OCI-LY1 (cell line): ENCODE results near the gene CCDC85A.

Experiments
- CTCF ChIP-seq: fragments of 200-600 bp; sonication (generic), shearing (Covaris generic); IDR thresholded peaks from 2 replicates; pipeline ENCODE4 v1.5.1; 2017; ENCODE audit warnings: mild to moderate bottlenecking, antibody characterized with exemption, low read length, moderate library complexity, mixed read lengths
- EZH2 ChIP-seq: fragments of 200-600 bp; sonication (generic), shearing (Covaris generic); IDR thresholded peaks from 2 replicates; pipeline ENCODE4 v1.8.0; 2017; ENCODE audit warnings: borderline replicate concordance, mixed run types, mild to moderate bottlenecking, antibody characterized with exemption, low read length, moderate library complexity, mixed read lengths

GRCh38 chr2:56202381-56203121 is 18.8 kb downstream of the CCDC85A start:
- TF ChIP-seq CTCF: no peak
- no peak for TF ChIP-seq EZH2
